Hepatocyte (in vitro differentiated cells): ENCODE data around the gene TP53RK.

ENCODE experiments used
- EZH2 ChIP-seq: fragments of 200-600 bp; sonication (generic); IDR thresholded peaks from 2 replicates; pipeline ENCODE4 v1.6.1; 2016; ENCODE audit warnings: antibody characterized with exemption, mild to moderate bottlenecking, borderline replicate concordance
- EZH2phosphoT487 ChIP-seq: fragments of 200-600 bp; sonication (generic); IDR thresholded peaks from one replicate; pipeline ENCODE4 v1.6.1; 2018; ENCODE audit warnings: antibody characterized with exemption, mild to moderate bottlenecking, low read depth, moderate library complexity; ENCODE audit not compliant: unreplicated experiment, severe bottlenecking
- TF ChIP-seq, protein P1 (sequence below): fragments of 200-600 bp; sonication (generic); IDR thresholded peaks from 2 replicates; pipeline ENCODE4 v1.5.1; 2016; ENCODE audit warnings: antibody characterized with exemption, mild to moderate bottlenecking; ENCODE audit not compliant: poor library complexity

DNA sequence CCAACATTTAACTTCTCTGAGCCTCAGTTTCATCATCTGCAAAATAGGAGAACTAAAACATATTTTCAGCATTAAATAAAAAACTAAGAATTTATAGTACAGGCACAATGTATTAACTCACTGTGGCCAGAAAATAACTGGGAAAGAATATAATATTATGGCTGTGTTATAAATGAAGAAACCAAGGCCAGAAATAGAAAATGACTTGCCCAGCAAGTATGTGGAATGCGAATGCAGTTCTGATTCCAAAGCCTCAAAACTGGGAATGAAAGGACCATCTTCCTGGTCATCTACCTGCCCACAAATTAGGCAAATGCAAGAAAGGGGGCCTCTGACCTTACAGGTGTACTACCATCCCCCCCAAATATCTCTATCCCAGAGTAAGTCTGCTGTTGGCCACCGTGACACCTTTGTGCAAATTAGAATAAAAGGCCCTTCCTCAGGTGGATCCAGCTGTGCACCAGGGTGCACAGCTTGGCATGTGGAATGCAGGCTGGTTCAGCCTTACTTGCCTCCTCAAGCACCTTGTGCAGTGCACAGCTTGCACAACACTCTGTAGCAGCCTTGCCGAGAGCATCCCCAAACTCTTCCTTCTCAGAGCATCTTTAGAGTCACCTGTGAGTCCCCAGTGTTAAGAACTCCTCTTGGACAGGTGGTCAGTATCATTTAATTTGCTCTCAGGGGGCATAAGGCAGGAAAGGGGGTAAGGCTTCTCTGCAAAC lies 42.4 kb downstream of the TP53RK start:
- TF ChIP-seq, protein P1, sequence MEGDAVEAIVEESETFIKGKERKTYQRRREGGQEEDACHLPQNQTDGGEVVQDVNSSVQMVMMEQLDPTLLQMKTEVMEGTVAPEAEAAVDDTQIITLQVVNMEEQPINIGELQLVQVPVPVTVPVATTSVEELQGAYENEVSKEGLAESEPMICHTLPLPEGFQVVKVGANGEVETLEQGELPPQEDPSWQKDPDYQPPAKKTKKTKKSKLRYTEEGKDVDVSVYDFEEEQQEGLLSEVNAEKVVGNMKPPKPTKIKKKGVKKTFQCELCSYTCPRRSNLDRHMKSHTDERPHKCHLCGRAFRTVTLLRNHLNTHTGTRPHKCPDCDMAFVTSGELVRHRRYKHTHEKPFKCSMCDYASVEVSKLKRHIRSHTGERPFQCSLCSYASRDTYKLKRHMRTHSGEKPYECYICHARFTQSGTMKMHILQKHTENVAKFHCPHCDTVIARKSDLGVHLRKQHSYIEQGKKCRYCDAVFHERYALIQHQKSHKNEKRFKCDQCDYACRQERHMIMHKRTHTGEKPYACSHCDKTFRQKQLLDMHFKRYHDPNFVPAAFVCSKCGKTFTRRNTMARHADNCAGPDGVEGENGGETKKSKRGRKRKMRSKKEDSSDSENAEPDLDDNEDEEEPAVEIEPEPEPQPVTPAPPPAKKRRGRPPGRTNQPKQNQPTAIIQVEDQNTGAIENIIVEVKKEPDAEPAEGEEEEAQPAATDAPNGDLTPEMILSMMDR, result no peak
- no peak for TF ChIP-seq EZH2
- TF ChIP-seq EZH2phosphoT487, result no peak
